SK-N-SH (cell line): ENCODE measurements around the gene C22orf15.

Experiments
- EP300 ChIP-seq, 2 experiments: IDR thresholded peaks; 2 replicates each; pipeline versions ENCODE4 v1.4.0 to v1.6.1; 2012; ENCODE audit warnings: borderline replicate concordance in 1 of 2, low read depth in 1 of 2, low read length in 1 of 2
- FOXJ3 ChIP-seq: sonication (generic); formaldehyde crosslinking; IDR thresholded peaks from 2 replicates; pipeline ENCODE4 v1.5.1; 2020; ENCODE audit warnings: mild to moderate bottlenecking, missing genetic modification reagents
- FOXM1 ChIP-seq: IDR thresholded peaks from 2 replicates; pipeline ENCODE4 v1.4.0; 2012; ENCODE audit warnings: low read depth, mild to moderate bottlenecking
- IRF3 ChIP-seq: fragments of 150-350 bp; IDR thresholded peaks from 2 replicates; pipeline ENCODE4 v1.6.1; 2016; ENCODE audit warnings: mild to moderate bottlenecking, low read depth, low read length
- MAX ChIP-seq: IDR thresholded peaks from 2 replicates; pipeline ENCODE4 v1.4.0; 2012; ENCODE audit warnings: low read depth
- MEF2A ChIP-seq: IDR thresholded peaks from 2 replicates; pipeline ENCODE4 v1.4.0; 2012; ENCODE audit warnings: low read depth, borderline replicate concordance
- MXI1 ChIP-seq: IDR thresholded peaks from 2 replicates; pipeline ENCODE4 v1.6.1; 2012; ENCODE audit warnings: mild to moderate bottlenecking, low read depth, low read length, improper control_type of control experiment
- POLR2AphosphoS5 ChIP-seq: IDR thresholded peaks from 2 replicates; pipeline ENCODE4 v1.6.1; 2012; ENCODE audit warnings: low read depth, low read length
- RAD21 ChIP-seq: IDR thresholded peaks from 2 replicates; pipeline ENCODE4 v1.6.1; 2012; ENCODE audit warnings: mild to moderate bottlenecking, low read length
- RCOR1 ChIP-seq: fragments of 150-350 bp; IDR thresholded peaks from 2 replicates; pipeline ENCODE4 v1.6.1; 2017; ENCODE audit warnings: antibody characterized with exemption, low read length
- SIN3A ChIP-seq: IDR thresholded peaks from 2 replicates; pipeline ENCODE4 v1.6.1; 2012; ENCODE audit warnings: low read depth, mild to moderate bottlenecking, low read length, moderate library complexity, borderline replicate concordance
- TAF1 ChIP-seq: IDR thresholded peaks from 2 replicates; pipeline ENCODE4 v1.6.1; 2012; ENCODE audit warnings: low read depth, mild to moderate bottlenecking, low read length, moderate library complexity, borderline replicate concordance
- YY1 ChIP-seq: IDR thresholded peaks from 2 replicates; pipeline ENCODE4 v1.4.0; 2012; ENCODE audit warnings: low read depth, mild to moderate bottlenecking
- TF ChIP-seq, protein P1 (sequence below): fragments of 200-600 bp; sonication (generic); IDR thresholded peaks from 2 replicates; pipeline ENCODE4 v1.6.1; 2017; ENCODE audit warnings: antibody characterized with exemption, mild to moderate bottlenecking, moderate library complexity

- TF ChIP-seq TAF1 (no peak), EP300 (IDR thresholded peaks at IDR 0.05; ENCODE audit: borderline replicate concordance in 1 of 2, low read depth in 1 of 2, low read length in 1 of 2) (no peak), FOXJ3 (no peak), MEF2A (no peak), SIN3A (no peak), RAD21 (no peak), FOXM1 (no peak), RCOR1 (no peak), IRF3 (no peak), POLR2AphosphoS5 (no peak), MAX (no peak), YY1 (no peak), MXI1 (no peak)
- TF ChIP-seq, protein P1, sequence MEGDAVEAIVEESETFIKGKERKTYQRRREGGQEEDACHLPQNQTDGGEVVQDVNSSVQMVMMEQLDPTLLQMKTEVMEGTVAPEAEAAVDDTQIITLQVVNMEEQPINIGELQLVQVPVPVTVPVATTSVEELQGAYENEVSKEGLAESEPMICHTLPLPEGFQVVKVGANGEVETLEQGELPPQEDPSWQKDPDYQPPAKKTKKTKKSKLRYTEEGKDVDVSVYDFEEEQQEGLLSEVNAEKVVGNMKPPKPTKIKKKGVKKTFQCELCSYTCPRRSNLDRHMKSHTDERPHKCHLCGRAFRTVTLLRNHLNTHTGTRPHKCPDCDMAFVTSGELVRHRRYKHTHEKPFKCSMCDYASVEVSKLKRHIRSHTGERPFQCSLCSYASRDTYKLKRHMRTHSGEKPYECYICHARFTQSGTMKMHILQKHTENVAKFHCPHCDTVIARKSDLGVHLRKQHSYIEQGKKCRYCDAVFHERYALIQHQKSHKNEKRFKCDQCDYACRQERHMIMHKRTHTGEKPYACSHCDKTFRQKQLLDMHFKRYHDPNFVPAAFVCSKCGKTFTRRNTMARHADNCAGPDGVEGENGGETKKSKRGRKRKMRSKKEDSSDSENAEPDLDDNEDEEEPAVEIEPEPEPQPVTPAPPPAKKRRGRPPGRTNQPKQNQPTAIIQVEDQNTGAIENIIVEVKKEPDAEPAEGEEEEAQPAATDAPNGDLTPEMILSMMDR: no peak
These were observed 18.8 kb upstream of the C22orf15 start for GRCh38 chr22:23744001-23744400.
